D721Med (cell line): ENCODE data around the gene EXO1.

Experiments
- DNase-seq: peaks from one replicate; pipeline ENCODE4 v3.0.0; 2011; ENCODE audit warnings: low spot score; ENCODE audit not compliant: insufficient read length
- FAIRE-seq: peaks from 2 replicates; lab custom pipeline; 2011; peaks lifted over from hg19 to GRCh38; lab: Jason Lieb, UNC
- CTCF ChIP-seq: IDR thresholded peaks from 2 replicates; pipeline ENCODE4 v1.5.1; 2012; ENCODE audit warnings: mild to moderate bottlenecking, control low read depth; ENCODE audit not compliant: insufficient read depth; ENCODE audit errors: missing control alignments

The EXO1 gene

GRCh38 chr1:241932845-241933244 is 84.8 kb downstream of the EXO1 start:
- no peak for DNase-seq
- no peak for FAIRE-seq
- TF ChIP-seq CTCF: no peak

- TF ChIP-seq CTCF: no peak
- DNase-seq: no peak
- FAIRE-seq: no peak
Measured at GRCh38 chr1:241934201-241934848, 86.3 kb downstream of the EXO1 start.

- no peak for FAIRE-seq
- TF ChIP-seq CTCF: no peak
- DNase-seq: no peak
Measured at GRCh38 chr1:241934866-241935265, 86.9 kb downstream of the EXO1 start.
